ENCODE data around the gene ORM2.

ORM2 gene

GRCh38 chr9:114378883-114379282 lies 49.2 kb downstream of the ORM2 start:
- H3K4me3 ChIP-seq (ENCODE audit: low read depth, low read length), result no peak overlapping the region
- no peak for TF ChIP-seq CTCF (IDR thresholded peaks at IDR 0.05; ENCODE audit: borderline replicate concordance, insufficient read depth, low read depth, low read length)
